SK-N-SH treated with all-trans-retinoic acid at 6 μM for 48 hours (cell line): Measurements from ENCODE around the gene METTL17.
"Not testable (repeated sequence)": the region's sequence is repeated elsewhere in the genome, so short reads cannot be mapped to it uniquely, and the experiment has no call there.

Experiments used
- ATAC-seq: fragments of 200-7000 bp; cut with Tn5 transposase; 3 replicates; pipeline ENCODE4 v1.9.1; 2020; ENCODE audit warnings: mild to moderate bottlenecking, moderate library complexity
- ARNTL ChIP-seq: fragments of 450-650 bp; formaldehyde crosslinking; IDR thresholded peaks from 2 replicates; pipeline ENCODE4 v1.5.0; 2020; ENCODE audit warnings: low read depth, mild to moderate bottlenecking, moderate library complexity, borderline replicate concordance
- BACH2 ChIP-seq: fragments of 250-450 bp; sonication (Bioruptor Pico); IDR thresholded peaks from 2 replicates; pipeline ENCODE4 v1.9.0; 2021; ENCODE audit warnings: mild to moderate bottlenecking, borderline replicate concordance
- CSDC2 ChIP-seq: fragments of 250-450 bp; sonication (Bioruptor Pico); IDR thresholded peaks from 2 replicates; pipeline ENCODE4 v1.5.0; 2020; ENCODE audit warnings: mild to moderate bottlenecking, moderate library complexity
- CSRNP3 ChIP-seq: fragments of 250-450 bp; sonication (Bioruptor Pico); IDR thresholded peaks from 2 replicates; pipeline ENCODE4 v1.5.1; 2021; ENCODE audit warnings: mild to moderate bottlenecking, moderate library complexity
- ESRRG ChIP-seq: fragments of 250-450 bp; sonication (Bioruptor Pico); IDR thresholded peaks from 2 replicates; pipeline ENCODE4 v1.6.1; 2021; ENCODE audit warnings: mild to moderate bottlenecking
- GLIS3 ChIP-seq: fragments of 250-450 bp; sonication (Bioruptor Pico); IDR thresholded peaks from 2 replicates; pipeline ENCODE4 v1.5.0; 2020; ENCODE audit warnings: mild to moderate bottlenecking, moderate library complexity
- ISL1 ChIP-seq: fragments of 250-450 bp; sonication (Bioruptor Pico); IDR thresholded peaks from 2 replicates; pipeline ENCODE4 v2.1.2; 2022; ENCODE audit warnings: mild to moderate bottlenecking, moderate library complexity
- PATZ1 ChIP-seq: fragments of 250-450 bp; sonication (Bioruptor Pico); IDR thresholded peaks from 2 replicates; pipeline ENCODE4 v1.8.0; 2020; ENCODE audit warnings: mild to moderate bottlenecking, moderate library complexity, borderline replicate concordance
- PPARA ChIP-seq: fragments of 250-450 bp; sonication (Bioruptor Pico); IDR thresholded peaks from 2 replicates; pipeline ENCODE4 v1.5.0; 2020; ENCODE audit warnings: mild to moderate bottlenecking, borderline replicate concordance
- RARB ChIP-seq: fragments of 250-450 bp; sonication (Bioruptor Pico); IDR thresholded peaks from 2 replicates; pipeline ENCODE4 v1.8.0; 2021; ENCODE audit warnings: mild to moderate bottlenecking, moderate library complexity
- SNAI2 ChIP-seq: fragments of 250-450 bp; sonication (Bioruptor Pico); IDR thresholded peaks from 2 replicates; pipeline ENCODE4 v1.5.0; 2020; ENCODE audit warnings: mild to moderate bottlenecking, moderate library complexity
- TCF4 ChIP-seq: fragments of 250-450 bp; sonication (Bioruptor Pico); IDR thresholded peaks from 2 replicates; pipeline ENCODE4 v1.8.0; 2021; ENCODE audit warnings: mild to moderate bottlenecking, moderate library complexity, borderline replicate concordance
- TOX ChIP-seq: fragments of 250-450 bp; sonication (Bioruptor Pico); IDR thresholded peaks from 2 replicates; pipeline ENCODE4 v1.8.0; 2021; ENCODE audit warnings: mild to moderate bottlenecking, moderate library complexity, borderline replicate concordance
- ZC3H10 ChIP-seq: fragments of 250-450 bp; sonication (Bioruptor Pico); IDR thresholded peaks from 2 replicates; pipeline ENCODE4 v1.5.1; 2021; ENCODE audit warnings: mild to moderate bottlenecking, moderate library complexity
- ZFP3 ChIP-seq: fragments of 250-450 bp; sonication (Bioruptor Pico); IDR thresholded peaks from 2 replicates; pipeline ENCODE4 v1.5.0; 2020; ENCODE audit warnings: mild to moderate bottlenecking, moderate library complexity
- ZFP30 ChIP-seq: fragments of 450-650 bp; formaldehyde crosslinking; IDR thresholded peaks from 2 replicates; pipeline ENCODE4 v1.5.0; 2022; ENCODE audit warnings: mild to moderate bottlenecking, moderate library complexity
- ZNF565 ChIP-seq: fragments of 450-650 bp; formaldehyde crosslinking; conservative IDR thresholded peaks from 2 replicates; pipeline ENCODE4 v1.5.0; 2020; ENCODE audit warnings: low read depth, mild to moderate bottlenecking, moderate library complexity
- ZNF70 ChIP-seq: fragments of 450-650 bp; formaldehyde crosslinking; IDR thresholded peaks from 2 replicates; pipeline ENCODE4 v1.5.0; 2020; ENCODE audit warnings: mild to moderate bottlenecking, moderate library complexity
- ZNF8 ChIP-seq: fragments of 450-650 bp; formaldehyde crosslinking; IDR thresholded peaks from 2 replicates; pipeline ENCODE4 v1.5.0; 2020; ENCODE audit warnings: mild to moderate bottlenecking, moderate library complexity
- TF ChIP-seq, protein P1 (sequence below): fragments of 250-450 bp; sonication (Bioruptor Pico); IDR thresholded peaks from 2 replicates; pipeline ENCODE4 v1.8.0; 2021; ENCODE audit warnings: low read depth, mild to moderate bottlenecking, moderate library complexity, borderline replicate concordance
- TF ChIP-seq, protein P2 (sequence below): fragments of 250-450 bp; sonication (Bioruptor Pico); IDR thresholded peaks from 2 replicates; pipeline ENCODE4 v1.5.1; 2020; ENCODE audit warnings: low read depth, mild to moderate bottlenecking, moderate library complexity

The METTL17 gene, protein sequence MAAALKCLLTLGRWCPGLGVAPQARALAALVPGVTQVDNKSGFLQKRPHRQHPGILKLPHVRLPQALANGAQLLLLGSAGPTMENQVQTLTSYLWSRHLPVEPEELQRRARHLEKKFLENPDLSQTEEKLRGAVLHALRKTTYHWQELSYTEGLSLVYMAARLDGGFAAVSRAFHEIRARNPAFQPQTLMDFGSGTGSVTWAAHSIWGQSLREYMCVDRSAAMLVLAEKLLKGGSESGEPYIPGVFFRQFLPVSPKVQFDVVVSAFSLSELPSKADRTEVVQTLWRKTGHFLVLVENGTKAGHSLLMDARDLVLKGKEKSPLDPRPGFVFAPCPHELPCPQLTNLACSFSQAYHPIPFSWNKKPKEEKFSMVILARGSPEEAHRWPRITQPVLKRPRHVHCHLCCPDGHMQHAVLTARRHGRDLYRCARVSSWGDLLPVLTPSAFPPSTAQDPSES

DNA sequence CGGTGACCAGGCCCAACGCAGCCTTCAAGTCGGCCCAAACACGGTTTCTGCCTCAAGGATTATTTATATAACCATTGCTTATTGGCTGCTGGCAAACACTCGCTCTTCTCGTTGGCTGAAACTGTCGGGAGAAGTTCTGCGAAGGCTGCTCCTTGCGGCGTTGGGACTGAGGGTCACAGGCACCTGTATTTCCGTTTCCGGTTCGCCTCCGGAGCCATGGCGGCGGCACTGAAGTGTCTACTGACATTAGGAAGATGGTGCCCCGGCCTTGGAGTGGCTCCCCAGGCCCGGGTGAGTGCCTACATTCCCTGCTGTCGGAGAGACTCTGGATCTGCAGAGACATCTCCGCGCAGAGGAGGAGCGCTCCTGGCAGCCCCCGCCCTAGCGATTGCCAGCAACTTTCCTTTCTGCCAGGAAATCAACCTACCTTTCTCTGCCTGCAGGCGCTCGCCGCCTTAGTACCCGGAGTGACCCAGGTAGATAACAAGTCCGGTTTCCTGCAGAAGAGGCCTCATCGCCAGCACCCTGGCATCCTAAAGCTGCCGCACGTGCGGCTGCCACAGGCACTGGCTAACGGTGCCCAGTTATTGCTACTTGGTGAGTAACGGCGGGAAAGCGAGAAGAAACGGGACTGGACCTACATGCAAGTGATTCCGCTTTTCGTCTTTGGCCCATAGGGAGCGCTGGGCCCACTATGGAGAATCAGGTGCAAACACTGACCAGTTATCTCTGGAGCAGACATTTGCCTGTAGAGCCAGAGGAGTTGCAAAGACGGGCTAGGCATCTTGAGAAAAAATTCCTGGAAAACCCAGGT lies at the start of gene METTL17:
Gene METTL17 (plus strand): TSS at position 194 of the 814 bp plus-strand sequence. CDS start 23 bp downstream, at position 217.
- ATAC-seq = peak; percentile 97
- TF ChIP-seq GLIS3 = no peak
- TF ChIP-seq ISL1 (CRISPR knock-in tag) = no peak
- TF ChIP-seq, protein P1, sequence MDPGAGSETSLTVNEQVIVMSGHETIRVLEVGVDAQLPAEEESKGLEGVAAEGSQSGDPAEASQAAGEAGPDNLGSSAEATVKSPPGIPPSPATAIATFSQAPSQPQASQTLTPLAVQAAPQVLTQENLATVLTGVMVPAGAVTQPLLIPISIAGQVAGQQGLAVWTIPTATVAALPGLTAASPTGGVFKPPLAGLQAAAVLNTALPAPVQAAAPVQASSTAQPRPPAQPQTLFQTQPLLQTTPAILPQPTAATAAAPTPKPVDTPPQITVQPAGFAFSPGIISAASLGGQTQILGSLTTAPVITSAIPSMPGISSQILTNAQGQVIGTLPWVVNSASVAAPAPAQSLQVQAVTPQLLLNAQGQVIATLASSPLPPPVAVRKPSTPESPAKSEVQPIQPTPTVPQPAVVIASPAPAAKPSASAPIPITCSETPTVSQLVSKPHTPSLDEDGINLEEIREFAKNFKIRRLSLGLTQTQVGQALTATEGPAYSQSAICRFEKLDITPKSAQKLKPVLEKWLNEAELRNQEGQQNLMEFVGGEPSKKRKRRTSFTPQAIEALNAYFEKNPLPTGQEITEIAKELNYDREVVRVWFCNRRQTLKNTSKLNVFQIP = no peak
- 0 out of 2 replicates have a peak, but pooled peaks have one; percentile 9 for TF ChIP-seq SNAI2 (CRISPR knock-in tag)
- TF ChIP-seq, all 23 proteins: peak for 1

DNA sequence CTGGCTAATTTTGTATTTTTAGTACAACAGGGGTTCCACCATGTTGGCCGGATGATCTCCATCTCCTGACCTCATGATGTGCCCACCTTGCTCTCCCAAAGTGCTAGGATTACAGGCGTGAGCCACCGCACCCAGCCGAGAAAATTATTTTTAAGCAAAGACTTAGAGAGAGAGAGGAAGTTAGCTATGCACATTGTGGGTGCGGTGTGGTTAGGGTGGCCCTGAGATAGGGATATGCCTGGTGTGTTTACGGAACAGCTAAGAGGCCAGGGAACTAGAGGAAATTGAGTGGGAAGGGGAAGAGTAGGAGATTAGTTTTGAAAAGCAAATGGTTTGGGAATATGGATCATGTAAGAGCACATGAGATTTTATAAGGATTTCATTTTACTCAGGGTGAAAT lies 44.6 kb upstream of the METTL17 start:
- not testable (repeated sequence) for ATAC-seq

DNA sequence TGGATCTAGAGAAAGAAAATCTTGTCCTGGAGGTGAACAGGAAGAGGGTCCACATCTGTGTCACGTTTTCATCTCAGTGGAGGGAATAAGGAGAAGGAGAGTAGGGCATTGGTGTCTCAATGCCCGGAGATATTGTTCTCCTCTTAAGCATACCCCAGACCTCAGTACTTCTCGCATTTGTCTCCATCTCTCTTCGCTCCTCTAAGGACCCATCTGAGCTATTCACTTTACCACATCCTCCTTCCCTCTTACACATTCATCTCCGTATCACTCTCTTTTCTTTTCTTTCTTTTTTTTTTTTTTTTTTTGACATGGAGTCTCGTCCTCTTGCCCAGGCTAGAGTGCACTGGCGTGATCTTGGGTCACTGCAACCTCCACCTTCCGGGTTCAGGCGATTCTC lies 43.1 kb upstream of the METTL17 start:
- ATAC-seq = not testable (repeated sequence)

DNA sequence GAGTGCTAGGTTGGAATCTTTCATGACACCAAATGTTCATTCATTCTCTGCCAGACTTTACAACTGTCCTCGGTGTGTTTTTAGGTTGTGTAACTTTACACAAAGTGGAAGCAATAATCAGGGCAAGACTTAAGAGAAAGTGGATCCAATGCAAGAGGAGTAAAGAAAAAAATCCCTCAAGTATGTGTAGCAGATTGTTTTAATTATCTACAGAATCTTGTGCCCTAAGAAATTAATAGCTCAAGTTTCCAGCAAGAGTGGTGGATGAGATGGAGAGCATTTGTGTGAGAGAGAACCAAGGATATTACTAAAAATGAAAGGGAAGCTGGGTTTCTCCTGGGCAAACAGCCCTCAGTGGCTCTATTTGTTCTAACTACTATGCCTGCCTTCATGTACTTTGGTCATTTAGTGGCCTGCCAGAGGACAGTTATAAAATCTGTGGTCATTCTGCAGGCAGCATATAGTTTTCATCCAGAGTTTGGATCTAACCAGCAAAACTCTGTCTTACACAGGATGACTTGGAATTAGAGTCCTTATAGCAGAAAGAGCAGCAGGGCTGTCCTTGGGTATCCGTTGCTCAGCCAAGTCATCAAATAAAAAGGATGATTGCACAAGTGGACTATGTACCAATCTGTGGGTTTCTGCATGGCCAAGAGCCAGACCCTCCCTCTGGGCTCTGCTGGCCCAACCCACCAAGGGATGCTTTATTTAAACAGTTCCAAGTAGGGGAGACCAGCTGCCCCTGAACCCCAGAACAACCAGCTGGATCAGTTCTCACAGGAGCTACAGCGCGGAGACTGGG lies 34.8 kb upstream of the METTL17 start, which contains the start of gene RNASE2:
Gene RNASE2 (plus strand): TSS at position 752 of the 802 bp plus-strand sequence. CDS start 285 bp downstream, outside the sequence.
- not testable (repeated sequence) for ATAC-seq

DNA sequence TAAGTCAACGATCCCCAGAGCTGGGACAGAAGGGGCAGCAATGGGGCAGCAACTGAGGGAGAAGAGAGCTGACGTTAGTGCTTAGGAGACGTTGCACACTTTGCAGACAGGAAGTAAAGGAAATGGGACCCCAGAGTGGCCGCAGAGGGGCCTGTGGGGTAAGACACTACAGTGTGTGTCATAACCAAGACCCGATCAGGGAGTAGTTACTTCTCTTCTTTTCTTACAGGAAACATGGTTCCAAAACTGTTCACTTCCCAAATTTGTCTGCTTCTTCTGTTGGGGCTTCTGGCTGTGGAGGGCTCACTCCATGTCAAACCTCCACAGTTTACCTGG lies 34.3 kb upstream of the METTL17 start:
- ATAC-seq = not testable (repeated sequence)

DNA sequence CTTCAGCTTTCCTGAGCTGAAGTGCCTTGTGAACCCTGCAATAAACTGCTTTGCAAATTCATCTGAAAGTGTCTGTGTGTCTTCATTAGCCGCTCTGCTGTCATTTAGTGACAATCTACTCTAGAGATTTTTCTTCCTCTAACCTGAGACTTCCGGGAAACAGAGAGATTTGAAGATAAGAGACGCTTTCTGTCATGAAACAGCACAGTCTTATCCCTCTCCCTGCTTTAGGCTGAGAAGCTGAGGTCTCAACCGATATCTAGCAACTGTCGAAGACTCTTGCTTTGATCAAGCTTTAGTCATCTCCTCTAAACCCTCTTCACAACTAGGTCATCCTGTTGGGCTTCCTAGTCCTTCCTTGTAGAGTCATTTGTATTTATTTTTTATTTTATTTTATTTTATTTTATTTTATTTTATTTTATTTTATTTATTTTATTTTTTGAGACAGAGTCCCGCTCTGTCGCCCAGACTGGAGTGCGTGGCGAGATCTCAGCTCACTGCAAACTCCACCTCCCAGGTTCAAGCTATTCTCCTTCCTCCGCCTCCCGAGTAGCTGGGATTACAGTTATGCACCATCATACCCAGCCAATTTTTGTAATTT lies 33.3 kb upstream of the METTL17 start:
- ATAC-seq = no peak
- TF ChIP-seq CSRNP3 (CRISPR knock-in tag) = no peak
- TF ChIP-seq BACH2 (CRISPR knock-in tag) = no peak
- no peak for TF ChIP-seq PPARA (CRISPR knock-in tag)
- no peak for TF ChIP-seq ARNTL (CRISPR knock-in tag)
- TF ChIP-seq RARB (CRISPR knock-in tag) = no peak
- TF ChIP-seq ZNF8 (CRISPR knock-in tag) = no peak
- TF ChIP-seq CSDC2 (CRISPR knock-in tag) = no peak
- no peak for TF ChIP-seq ZFP3 (CRISPR knock-in tag)
- TF ChIP-seq TOX (CRISPR knock-in tag) = no peak
- TF ChIP-seq, protein P2, sequence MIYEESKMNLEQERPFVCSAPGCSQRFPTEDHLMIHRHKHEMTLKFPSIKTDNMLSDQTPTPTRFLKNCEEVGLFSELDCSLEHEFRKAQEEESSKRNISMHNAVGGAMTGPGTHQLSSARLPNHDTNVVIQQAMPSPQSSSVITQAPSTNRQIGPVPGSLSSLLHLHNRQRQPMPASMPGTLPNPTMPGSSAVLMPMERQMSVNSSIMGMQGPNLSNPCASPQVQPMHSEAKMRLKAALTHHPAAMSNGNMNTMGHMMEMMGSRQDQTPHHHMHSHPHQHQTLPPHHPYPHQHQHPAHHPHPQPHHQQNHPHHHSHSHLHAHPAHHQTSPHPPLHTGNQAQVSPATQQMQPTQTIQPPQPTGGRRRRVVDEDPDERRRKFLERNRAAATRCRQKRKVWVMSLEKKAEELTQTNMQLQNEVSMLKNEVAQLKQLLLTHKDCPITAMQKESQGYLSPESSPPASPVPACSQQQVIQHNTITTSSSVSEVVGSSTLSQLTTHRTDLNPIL (CRISPR knock-in tag) = no peak
- no peak for TF ChIP-seq TCF4 (CRISPR knock-in tag)
- no peak for TF ChIP-seq PATZ1
- no peak for TF ChIP-seq ESRRG (CRISPR knock-in tag)
- no peak for TF ChIP-seq ISL1 (CRISPR knock-in tag)
- TF ChIP-seq GLIS3 = no peak
- TF ChIP-seq ZNF565 (CRISPR knock-in tag) = no peak
- no peak for TF ChIP-seq SNAI2 (CRISPR knock-in tag)
- TF ChIP-seq ZNF70 (CRISPR knock-in tag) = no peak
- no peak for TF ChIP-seq ZC3H10 (CRISPR knock-in tag)
- no peak for TF ChIP-seq ZFP30 (CRISPR knock-in tag)

DNA sequence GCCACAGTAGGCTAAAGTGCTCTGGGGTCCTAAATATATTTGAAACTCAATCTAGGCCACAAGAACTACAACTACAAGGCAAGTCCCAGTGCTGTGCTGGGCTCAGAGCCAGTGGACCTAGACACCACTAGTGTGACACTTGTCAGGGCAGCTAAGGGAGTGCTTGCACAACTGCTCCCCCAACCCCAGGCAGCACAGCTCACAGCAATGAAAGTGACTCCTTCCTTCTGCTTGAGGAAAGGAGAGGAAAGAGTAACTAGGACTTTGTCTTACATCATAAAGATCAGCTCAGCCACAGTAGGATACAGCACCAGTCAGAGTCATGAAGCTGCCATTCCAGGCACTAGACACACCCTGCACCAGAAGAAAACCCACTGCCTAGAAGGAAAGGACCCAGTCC lies 30.8 kb upstream of the METTL17 start:
- ATAC-seq = not testable (repeated sequence)
